DND-41 (cell line): ENCODE data around the gene AKR1B15.

Source experiments
- ATAC-seq: fragments of 200-7000 bp; cut with Tn5 transposase; 3 replicates; pipeline ENCODE4 v1.9.1; 2021; ENCODE audit warnings: low read depth; ENCODE audit not compliant: insufficient read depth
- DNase-seq: peaks from one replicate; pipeline ENCODE4 v3.0.0-alpha.2; 2020
- H2AFZ ChIP-seq: 2 replicates; pipeline ENCODE4 v1.6.0; 2012; ENCODE audit warnings: low read depth, low read length
- H3K27ac ChIP-seq: 2 replicates; pipeline ENCODE4 v1.5.1; 2012; ENCODE audit warnings: low read length, inconsistent platforms
- H3K27me3 ChIP-seq: fragments of 200-600 bp; sonication (generic); 2 replicates; pipeline ENCODE4 v1.6.0; 2012; ENCODE audit warnings: low read length, mild to moderate bottlenecking, inconsistent platforms; ENCODE audit not compliant: insufficient read depth, poor library complexity
- H3K36me3 ChIP-seq: 2 replicates; pipeline ENCODE4 v1.5.1; 2012; ENCODE audit warnings: low read length, inconsistent platforms; ENCODE audit not compliant: insufficient read depth
- H3K4me1 ChIP-seq: 2 replicates; pipeline ENCODE4 v1.5.1; 2012; ENCODE audit warnings: mild to moderate bottlenecking, low read length; ENCODE audit not compliant: insufficient read depth
- H3K4me2 ChIP-seq: 2 replicates; pipeline ENCODE4 v1.6.0; 2012; ENCODE audit warnings: mild to moderate bottlenecking, moderate library complexity, low read length, inconsistent platforms; ENCODE audit not compliant: insufficient read depth
- H3K4me3 ChIP-seq, 2 experiments: fragments of 200-600 bp in 1 of 2; shearing (Covaris generic) in 1 of 2; 2 replicates each; pipeline ENCODE4 v1.5.1; 2012 to 2016; ENCODE audit warnings: inconsistent platforms in 2 of 2, low read length in 2 of 2, mild to moderate bottlenecking in 2 of 2, low read depth in 1 of 2, moderate library complexity in 1 of 2
- H3K79me2 ChIP-seq: 2 replicates; pipeline ENCODE4 v1.6.0; 2012; ENCODE audit warnings: low read length, inconsistent platforms; ENCODE audit not compliant: insufficient read depth
- H3K9ac ChIP-seq: 2 replicates; pipeline ENCODE4 v1.6.0; 2012; ENCODE audit warnings: low read depth, mild to moderate bottlenecking, inconsistent platforms, low read length, moderate library complexity
- H3K9me3 ChIP-seq: 2 replicates; pipeline ENCODE4 v1.5.1; 2012; ENCODE audit warnings: low read length, moderate library complexity, mild to moderate bottlenecking, inconsistent platforms; ENCODE audit not compliant: insufficient read depth, severe bottlenecking
- H4K20me1 ChIP-seq: 2 replicates; pipeline ENCODE4 v1.6.0; 2012; ENCODE audit warnings: low read length; ENCODE audit not compliant: insufficient read depth
- CTCF ChIP-seq: IDR thresholded peaks from 2 replicates; pipeline ENCODE4 v1.5.1; 2012; ENCODE audit warnings: borderline replicate concordance, low read length, moderate library complexity, mild to moderate bottlenecking; ENCODE audit not compliant: poor library complexity, severe bottlenecking; ENCODE audit errors: extremely low read depth
- EZH2 ChIP-seq: IDR thresholded peaks from 3 replicates; pipeline ENCODE4 v1.6.1; 2012; ENCODE audit warnings: borderline replicate concordance, low read depth, mild to moderate bottlenecking, moderate library complexity, low read length, inconsistent platforms; ENCODE audit not compliant: severe bottlenecking

AKR1B15 gene

DNA sequence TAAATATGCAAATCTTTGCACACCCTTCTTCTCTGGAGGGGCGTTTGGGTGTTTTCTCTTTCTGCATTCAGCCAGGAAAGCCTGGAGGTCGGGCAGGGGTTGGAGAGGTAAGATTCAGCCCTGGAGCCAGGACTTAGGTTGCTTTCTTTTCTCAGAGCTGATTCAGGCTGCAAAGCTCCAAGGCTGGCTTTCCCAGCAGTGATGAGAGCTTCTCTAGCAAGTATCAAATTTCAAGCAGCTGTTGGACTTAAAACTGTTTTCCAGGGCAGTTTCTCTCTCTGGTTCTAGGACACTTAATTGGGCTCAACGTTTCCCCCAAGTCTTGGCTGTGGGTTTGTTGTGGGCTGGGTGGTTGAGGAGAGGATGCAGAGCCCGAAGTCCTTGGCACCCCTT, 20.9 kb upstream of the AKR1B15 start:
- no peak overlapping the region for H3K4me3 ChIP-seq
- H3K4me1 ChIP-seq: no peaks in the 10 kb centered on the region
- H3K79me2 ChIP-seq: no peaks in the 10 kb centered on the region
- ATAC-seq (no peak), DNase-seq (no peak)
- H3K9me3 ChIP-seq: no peaks in the 10 kb centered on the region
- no peak overlapping the region for H2AFZ ChIP-seq
- no peak overlapping the region for H3K4me2 ChIP-seq
- no peaks in the 10 kb centered on the region for H3K36me3 ChIP-seq
- H3K9ac ChIP-seq: no peak overlapping the region
- no peaks in the 10 kb centered on the region for H4K20me1 ChIP-seq
- no peak overlapping the region for H3K27ac ChIP-seq
- H3K27me3 ChIP-seq: peaks cover 11% of the 10 kb centered on the region
- no peak for TF ChIP-seq EZH2
- no peak for TF ChIP-seq CTCF

DNA sequence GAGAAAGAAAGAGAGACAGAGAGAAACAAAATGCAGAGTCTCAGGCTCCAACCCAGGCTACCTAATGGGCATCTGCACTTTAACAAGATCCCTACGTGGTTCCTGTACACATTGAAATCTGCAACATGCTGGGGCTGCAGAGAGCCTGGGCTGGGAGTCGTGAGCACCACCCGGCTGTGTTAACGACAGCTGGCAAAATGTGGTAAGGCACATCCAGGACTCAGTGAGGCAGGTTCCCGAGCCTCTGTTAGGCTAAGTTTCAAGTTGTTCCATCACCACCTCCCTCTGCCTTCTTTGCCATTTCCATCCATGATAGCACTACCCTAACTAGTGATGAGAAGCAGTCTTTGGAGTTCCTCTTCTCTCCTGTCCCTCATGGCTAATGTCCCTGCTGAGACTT, 20.2 kb upstream of the AKR1B15 start:
- Histone ChIP-seq H3K4me2 (no peak overlapping the region), H3K4me1 (no peaks in the 10 kb centered on the region), H3K27me3 (peaks cover 9% of the 10 kb centered on the region), H3K4me3 (no peak overlapping the region), H4K20me1 (no peaks in the 10 kb centered on the region), H3K9me3 (no peaks in the 10 kb centered on the region), H3K27ac (no peak overlapping the region), H3K79me2 (no peaks in the 10 kb centered on the region), H2AFZ (no peak overlapping the region), H3K36me3 (no peaks in the 10 kb centered on the region), H3K9ac (no peak overlapping the region)
- ATAC-seq (no peak), DNase-seq (no peak)
- TF ChIP-seq EZH2: no peak
- TF ChIP-seq CTCF: no peak

DNA sequence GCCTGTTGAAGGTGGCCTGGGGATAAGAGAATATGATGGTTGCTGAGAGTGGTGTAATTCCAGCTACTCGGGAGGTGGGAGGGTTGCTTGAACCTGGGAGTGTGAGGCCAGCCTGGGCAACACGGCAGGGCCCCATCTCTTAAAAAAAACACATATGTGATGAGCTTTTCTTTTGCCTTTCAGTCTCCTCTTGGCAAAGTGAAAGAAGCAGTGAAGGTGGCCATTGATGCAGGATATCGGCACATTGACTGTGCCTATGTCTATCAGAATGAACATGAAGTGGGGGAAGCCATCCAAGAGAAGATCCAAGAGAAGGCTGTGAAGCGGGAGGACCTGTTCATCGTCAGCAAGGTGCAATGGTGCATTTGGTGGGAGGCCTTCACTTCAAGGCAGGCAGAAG, 18.4 kb upstream of the AKR1B15 start:
- no peak for TF ChIP-seq CTCF
- no peak for TF ChIP-seq EZH2
- ATAC-seq (no peak), DNase-seq (no peak)
- Histone ChIP-seq H3K9me3 (no peaks in the 10 kb centered on the region), H4K20me1 (no peaks in the 10 kb centered on the region), H2AFZ (no peak overlapping the region), H3K4me2 (no peak overlapping the region), H3K79me2 (no peaks in the 10 kb centered on the region), H3K27me3 (peaks cover 11% of the 10 kb centered on the region), H3K27ac (no peak overlapping the region), H3K4me1 (no peaks in the 10 kb centered on the region), H3K9ac (no peak overlapping the region), H3K4me3 (no peak overlapping the region), H3K36me3 (no peaks in the 10 kb centered on the region)

- H3K36me3 ChIP-seq: no peaks in the 10 kb centered on the region
- H3K79me2 ChIP-seq: no peaks in the 10 kb centered on the region
- H3K4me1 ChIP-seq: no peaks in the 10 kb centered on the region
- no peak for ATAC-seq
- TF ChIP-seq EZH2 (no peak), CTCF (no peak)
- H3K4me3 ChIP-seq: no peak overlapping the region
- no peak overlapping the region for H3K27ac ChIP-seq
- H3K27me3 ChIP-seq: peaks cover 11% of the 10 kb centered on the region
- no peak overlapping the region for H3K4me2 ChIP-seq
- no peak overlapping the region for H2AFZ ChIP-seq
- DNase-seq: no peak
- H4K20me1 ChIP-seq: no peaks in the 10 kb centered on the region
- no peak overlapping the region for H3K9ac ChIP-seq
- no peaks in the 10 kb centered on the region for H3K9me3 ChIP-seq
Measured at GRCh38 chr7:134532180-134532953, 16.5 kb upstream of the AKR1B15 start.
